GM21367 (cell line): ENCODE results near the gene TRAK1.
A peak's percentile ranks its signal among the peaks of the same experiment; 100 is the strongest.
"Not testable (repeated sequence)": the region's sequence is repeated elsewhere in the genome, so short reads cannot be mapped to it uniquely, and the experiment has no call there.

Source experiments
- ATAC-seq: cut with Tn5 transposase; IDR thresholded peaks from one replicate; pipeline ENCODE4 v1.9.1; 2021; ENCODE audit not compliant: unreplicated experiment

TRAK1 gene

GRCh38 chr3:42097566-42097946, 6.4 kb downstream of the TRAK1 start:
- no peak for ATAC-seq

- no peak for ATAC-seq
Measured at GRCh38 chr3:42098171-42098570, 7.0 kb downstream of the TRAK1 start.

GRCh38 chr3:42099020-42099765, 8.0 kb downstream of the TRAK1 start:
- ATAC-seq: no peak

GRCh38 chr3:42101048-42101447, 9.9 kb downstream of the TRAK1 start:
- ATAC-seq: no peak

- no peak for ATAC-seq
Measured at GRCh38 chr3:42101481-42101880, 10.3 kb downstream of the TRAK1 start.

GRCh38 chr3:42102571-42102970, 11.4 kb downstream of the TRAK1 start:
- no peak for ATAC-seq

GRCh38 chr3:42103921-42104665, 12.9 kb downstream of the TRAK1 start:
- ATAC-seq: not testable (repeated sequence)

- not testable (repeated sequence) for ATAC-seq
Measured at GRCh38 chr3:42105994-42106393, 14.8 kb downstream of the TRAK1 start.

- ATAC-seq: no peak
Measured at GRCh38 chr3:42106646-42107045, 15.5 kb downstream of the TRAK1 start.

- ATAC-seq: no peak
Measured at GRCh38 chr3:42110631-42111030, 19.5 kb downstream of the TRAK1 start.

GRCh38 chr3:42114130-42114725, 23.1 kb downstream of the TRAK1 start:
- ATAC-seq: no peak

GRCh38 chr3:42115215-42115614, 24.1 kb downstream of the TRAK1 start:
- no peak for ATAC-seq

- ATAC-seq: no peak
Measured at GRCh38 chr3:42115946-42116345, 24.8 kb downstream of the TRAK1 start.

GRCh38 chr3:42116466-42116865, 25.3 kb downstream of the TRAK1 start:
- no peak for ATAC-seq

- ATAC-seq: no peak
Measured at GRCh38 chr3:42117175-42118008, 26.2 kb downstream of the TRAK1 start.

GRCh38 chr3:42118762-42119361, 27.7 kb downstream of the TRAK1 start:
- ATAC-seq: peak; percentile 70

GRCh38 chr3:42119561-42120355, 28.6 kb downstream of the TRAK1 start:
- ATAC-seq: no peak

- no peak for ATAC-seq
Measured at GRCh38 chr3:42120866-42121265, 29.7 kb downstream of the TRAK1 start.

GRCh38 chr3:42122261-42123011, 31.3 kb downstream of the TRAK1 start:
- no peak for ATAC-seq
